HepG2 (cell line): ENCODE measurements around the gene NEURL1. TPM values are rescaled to one million over a fixed set of nuclear protein-coding genes. Genes with fewer than 3 reads are reported as not detected.

Source experiments
- ELF3 ChIP-seq: IDR thresholded peaks from 2 replicates; pipeline ENCODE4 v1.6.1; 2016; ENCODE audit warnings: missing genetic modification reagents, missing compliant biosample characterization
- FOXA3 ChIP-seq: IDR thresholded peaks from 2 replicates; pipeline ENCODE4 v1.6.1; 2016; ENCODE audit warnings: missing genetic modification reagents, missing compliant biosample characterization
- FOXM1 ChIP-seq: sonication (generic); formaldehyde crosslinking; IDR thresholded peaks from 2 replicates; pipeline ENCODE4 v1.5.0; 2020; ENCODE audit warnings: missing genetic modification reagents
- GZF1 ChIP-seq: sonication (generic); formaldehyde crosslinking; IDR thresholded peaks from 2 replicates; pipeline ENCODE4 v1.5.1; 2020; ENCODE audit warnings: mild to moderate bottlenecking, missing genetic modification reagents
- HMG20A ChIP-seq: IDR thresholded peaks from 2 replicates; pipeline ENCODE4 v1.6.1; 2016; ENCODE audit warnings: borderline replicate concordance
- HMG20B ChIP-seq: conservative IDR thresholded peaks from 2 replicates; pipeline ENCODE4 v1.6.1; 2016; ENCODE audit warnings: missing genetic modification reagents, missing compliant biosample characterization
- HNRNPLL ChIP-seq: fragments of 200-400 bp; formaldehyde crosslinking; IDR thresholded peaks from 2 replicates; pipeline ENCODE4 v1.6.1; 2017; ENCODE audit warnings: mild to moderate bottlenecking, low read depth, low read length; ENCODE audit not compliant: poor library complexity, severe bottlenecking
- KLF11 ChIP-seq: IDR thresholded peaks from 2 replicates; pipeline ENCODE4 v1.6.1; 2016; ENCODE audit warnings: missing compliant biosample characterization
- MAFG ChIP-seq: sonication (generic); formaldehyde crosslinking; IDR thresholded peaks from 2 replicates; pipeline ENCODE4 v1.5.1; 2020; ENCODE audit warnings: mild to moderate bottlenecking, missing genetic modification reagents
- PAXIP1 ChIP-seq: sonication (generic); formaldehyde crosslinking; conservative IDR thresholded peaks from 2 replicates; pipeline ENCODE4 v1.4.0; 2020; ENCODE audit warnings: mild to moderate bottlenecking, missing genetic modification reagents, moderate library complexity
- RFX1 ChIP-seq: fragments of 450-650 bp; IDR thresholded peaks from 2 replicates; pipeline ENCODE4 v1.6.1; 2017
- SOX13 ChIP-seq, 3 experiments: fragments of 450-650 bp in 1 of 3; sonication (generic) in 1 of 3; formaldehyde crosslinking in 1 of 3; IDR thresholded peaks in 2 of 3; conservative IDR thresholded peaks in 1 of 3; 2 replicates each; pipeline versions ENCODE4 v1.5.0 to v1.6.1; 2016 to 2020; ENCODE audit warnings: antibody characterized with exemption in 1 of 3, mild to moderate bottlenecking in 1 of 3, missing compliant biosample characterization in 1 of 3, missing genetic modification reagents in 1 of 3, moderate library complexity in 1 of 3
- SPEN ChIP-seq: sonication (generic); formaldehyde crosslinking; IDR thresholded peaks from 2 replicates; pipeline ENCODE4 v1.5.1; 2020; ENCODE audit warnings: low read depth, mild to moderate bottlenecking, missing genetic modification reagents
- SRSF4 ChIP-seq: fragments of 200-400 bp; formaldehyde crosslinking; IDR thresholded peaks from one replicate; pipeline ENCODE4 v1.6.1; 2018; ENCODE audit warnings: mild to moderate bottlenecking, low read depth, low read length, moderate library complexity; ENCODE audit not compliant: poor library complexity, severe bottlenecking
- ZFX ChIP-seq: sonication (generic); formaldehyde crosslinking; IDR thresholded peaks from 2 replicates; pipeline ENCODE4 v1.4.0; 2020; ENCODE audit warnings: mild to moderate bottlenecking, low read depth, missing genetic modification reagents, moderate library complexity
- ZNF124 ChIP-seq: sonication (generic); formaldehyde crosslinking; IDR thresholded peaks from 2 replicates; pipeline ENCODE4 v1.4.0; 2020; ENCODE audit warnings: missing genetic modification reagents
- ZNF460 ChIP-seq: sonication (generic); formaldehyde crosslinking; IDR thresholded peaks from 2 replicates; pipeline ENCODE4 v1.5.1; 2020; ENCODE audit warnings: missing genetic modification reagents, mild to moderate bottlenecking, borderline replicate concordance
- ZNF556 ChIP-seq: sonication (generic); formaldehyde crosslinking; IDR thresholded peaks from 2 replicates; pipeline ENCODE4 v1.4.0; 2020; ENCODE audit warnings: mild to moderate bottlenecking, missing genetic modification reagents, borderline replicate concordance
- ZNF761 ChIP-seq: sonication (generic); formaldehyde crosslinking; conservative IDR thresholded peaks from 2 replicates; pipeline ENCODE4 v1.4.0; 2020; ENCODE audit warnings: mild to moderate bottlenecking, missing genetic modification reagents
- ZNF782 ChIP-seq: sonication (generic); formaldehyde crosslinking; IDR thresholded peaks from 2 replicates; pipeline ENCODE4 v1.4.0; 2020; ENCODE audit warnings: missing genetic modification reagents, mild to moderate bottlenecking, borderline replicate concordance
- polyA plus RNA-seq, 8 experiments: library from polyadenylated mRNA; depleted of rRNA in 3 of 8; stranded (reverse) in 7 of 8; unstranded in 1 of 8; fragments of >200 nt; fragmentation: Illumina TruSeq in 4 of 8; extraction: Trizol in 4 of 8; gene quantifications; 2 replicates each; pipeline versions ENCODE4 v1.2.1 to v1.2.3, GENCODE V29; 2011 to 2016; ENCODE audit warnings: low read depth in 4 of 8, missing spikeins in 1 of 8, mixed read lengths in 1 of 8; ENCODE audit not compliant: insufficient read depth in 1 of 8
- total RNA-seq, 5 experiments: library from RNA; depleted of rRNA; stranded (reverse); fragments of >200 nt; fragmentation: Illumina TruSeq; extraction: Trizol; gene quantifications; 2 replicates each; pipeline ENCODE4 v1.2.3, GENCODE V29; 2016; ENCODE audit warnings: low read depth in 1 of 5
- TF ChIP-seq, protein P1 (sequence below): sonication (generic); formaldehyde crosslinking; IDR thresholded peaks from 2 replicates; pipeline ENCODE4 v1.4.0; 2020; ENCODE audit warnings: missing genetic modification reagents, mild to moderate bottlenecking, borderline replicate concordance

NEURL1 gene
- total and polyA plus RNA-seq, 2 of the 13 experiments (the other 11 are each of a cell fraction or from before 2014, with no cell fraction given) = not detected

DNA sequence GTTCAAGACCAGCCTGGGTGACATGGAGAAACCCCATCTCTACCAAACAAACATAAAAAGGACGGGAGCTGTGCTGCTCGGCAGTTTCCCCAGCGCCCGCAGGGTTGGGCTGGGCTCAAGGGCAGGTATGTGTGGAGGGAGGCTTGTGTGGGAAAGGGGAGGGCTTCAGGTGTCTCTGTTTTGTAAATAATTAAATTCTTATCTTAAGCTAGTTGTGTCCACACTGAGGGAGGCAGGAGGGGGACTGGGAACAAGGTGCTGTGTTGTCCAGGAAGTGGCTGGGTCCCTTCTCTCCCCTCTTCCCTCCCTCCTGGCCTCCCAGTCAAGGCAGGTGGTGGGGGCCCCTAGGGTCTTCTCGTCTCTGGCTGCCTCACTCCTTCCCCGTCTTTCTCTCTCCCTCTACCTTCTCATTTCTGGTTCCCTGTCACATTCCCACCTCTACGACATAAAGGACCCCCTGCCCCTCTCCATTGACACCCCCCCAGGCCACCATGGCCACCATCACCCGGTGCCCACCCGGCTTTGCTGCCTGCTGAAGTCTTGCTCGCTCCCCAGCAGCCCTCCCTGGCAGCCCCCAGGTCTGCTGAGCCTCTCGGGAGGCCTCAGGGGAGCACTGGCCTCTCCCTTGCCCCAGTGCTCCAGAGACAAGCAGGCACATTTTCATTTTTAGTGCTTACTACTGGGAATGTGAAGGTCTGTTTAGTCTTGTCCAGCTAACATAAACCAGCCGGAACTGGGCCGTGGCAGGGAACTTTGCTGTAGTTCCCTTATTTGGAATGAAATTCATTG is 19.3 kb downstream of the NEURL1 start (continued):
- TF ChIP-seq FOXM1 = no peak
- peak; percentile 45; the same call in 1 of the 2 replicates for TF ChIP-seq ELF3 (CRISPR knock-in tag)
- TF ChIP-seq SPEN (CRISPR knock-in tag) = no peak
- no peak for TF ChIP-seq SRSF4
- TF ChIP-seq MAFG (CRISPR knock-in tag) = no peak
- TF ChIP-seq ZNF761 (CRISPR knock-in tag) = no peak
- no peak for TF ChIP-seq SOX13 (IDR thresholded peaks at IDR 0.05)
- no peak for TF ChIP-seq SOX13 (CRISPR knock-in tag; conservative IDR thresholded peaks at IDR 0.05 in 1 of 2, IDR thresholded peaks at IDR 0.05 in 1 of 2)
- TF ChIP-seq ZNF782 (CRISPR knock-in tag) = no peak
- no peak; the same call in 1 of the 2 replicates for TF ChIP-seq ZFX
- no peak for TF ChIP-seq HMG20B (CRISPR knock-in tag)
- TF ChIP-seq, protein P1, sequence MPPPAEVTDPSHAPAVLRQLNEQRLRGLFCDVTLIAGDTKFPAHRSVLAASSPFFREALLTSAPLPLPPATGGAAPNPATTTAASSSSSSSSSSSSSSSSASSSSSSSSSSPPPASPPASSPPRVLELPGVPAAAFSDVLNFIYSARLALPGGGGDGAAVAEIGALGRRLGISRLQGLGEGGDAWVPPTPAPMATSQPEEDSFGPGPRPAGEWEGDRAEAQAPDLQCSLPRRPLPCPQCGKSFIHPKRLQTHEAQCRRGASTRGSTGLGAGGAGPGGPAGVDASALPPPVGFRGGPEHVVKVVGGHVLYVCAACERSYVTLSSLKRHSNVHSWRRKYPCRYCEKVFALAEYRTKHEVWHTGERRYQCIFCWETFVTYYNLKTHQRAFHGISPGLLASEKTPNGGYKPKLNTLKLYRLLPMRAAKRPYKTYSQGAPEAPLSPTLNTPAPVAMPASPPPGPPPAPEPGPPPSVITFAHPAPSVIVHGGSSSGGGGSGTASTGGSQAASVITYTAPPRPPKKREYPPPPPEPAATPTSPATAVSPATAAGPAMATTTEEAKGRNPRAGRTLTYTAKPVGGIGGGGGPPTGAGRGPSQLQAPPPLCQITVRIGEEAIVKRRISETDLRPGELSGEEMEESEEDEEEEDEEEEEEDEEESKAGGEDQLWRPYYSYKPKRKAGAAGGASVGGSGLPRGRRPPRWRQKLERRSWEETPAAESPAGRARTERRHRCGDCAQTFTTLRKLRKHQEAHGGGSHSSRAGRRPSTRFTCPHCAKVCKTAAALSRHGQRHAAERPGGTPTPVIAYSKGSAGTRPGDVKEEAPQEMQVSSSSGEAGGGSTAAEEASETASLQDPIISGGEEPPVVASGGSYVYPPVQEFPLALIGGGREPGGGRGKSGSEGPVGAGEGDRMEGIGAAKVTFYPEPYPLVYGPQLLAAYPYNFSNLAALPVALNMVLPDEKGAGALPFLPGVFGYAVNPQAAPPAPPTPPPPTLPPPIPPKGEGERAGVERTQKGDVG (CRISPR knock-in tag) = no peak
- TF ChIP-seq KLF11 (CRISPR knock-in tag) = no peak
- no peak for TF ChIP-seq HMG20A (CRISPR knock-in tag)
- TF ChIP-seq RFX1 = no peak
- TF ChIP-seq ZNF556 (CRISPR knock-in tag) = no peak
- no peak for TF ChIP-seq ZNF460
- no peak for TF ChIP-seq ZNF124 (CRISPR knock-in tag)
- TF ChIP-seq HNRNPLL = no peak
- no peak for TF ChIP-seq GZF1 (CRISPR knock-in tag)
- TF ChIP-seq PAXIP1 (CRISPR knock-in tag) = peak; percentile 47; the same call in 1 of the 2 replicates
- TF ChIP-seq FOXA3 = peak; percentile 29; the same call in 1 of the 2 replicates
